H9 (cell line): ENCODE measurements around the gene GRM5. TPM values are rescaled to one million over a fixed set of nuclear protein-coding genes. Genes with fewer than 3 reads are reported as not detected.
"Not testable (repeated sequence)": the region's sequence is repeated elsewhere in the genome, so short reads cannot be mapped to it uniquely, and the experiment has no call there.

Experiments used
- DNase-seq: peaks from one replicate; pipeline ENCODE4 v3.0.0-alpha.2; 2017
- H2AFZ ChIP-seq: one replicate; pipeline ENCODE4 v1.6.1; 2013; ENCODE audit warnings: mild to moderate bottlenecking, low read length, control low read depth, moderate library complexity
- H2AK5ac ChIP-seq: 2 replicates; pipeline ENCODE4 v1.6.1; 2013; ENCODE audit warnings: low read length, control low read depth, mixed read lengths; ENCODE audit not compliant: insufficient read length
- H2BK120ac ChIP-seq: one replicate; pipeline ENCODE4 v1.6.1; 2013; ENCODE audit warnings: low read depth, mild to moderate bottlenecking, low read length, control low read depth, inconsistent platforms; ENCODE audit not compliant: poor library complexity, severe bottlenecking
- H2BK12ac ChIP-seq: 2 replicates; pipeline ENCODE4 v1.6.1; 2013; ENCODE audit warnings: low read length, control low read depth, mixed read lengths, low read depth; ENCODE audit not compliant: insufficient read length
- H2BK15ac ChIP-seq: 2 replicates; pipeline ENCODE4 v1.6.1; 2013; ENCODE audit warnings: low read depth, low read length, control low read depth
- H2BK20ac ChIP-seq: one replicate; pipeline ENCODE4 v1.6.1; 2013; ENCODE audit warnings: low read depth, mild to moderate bottlenecking, low read length, control low read depth, inconsistent platforms; ENCODE audit not compliant: poor library complexity, severe bottlenecking
- H2BK5ac ChIP-seq: 2 replicates; pipeline ENCODE4 v1.6.1; 2013; ENCODE audit warnings: low read length, control low read depth, mixed read lengths; ENCODE audit not compliant: insufficient read length
- H3K14ac ChIP-seq: 2 replicates; pipeline ENCODE4 v1.6.1; 2013; ENCODE audit warnings: low read length, control low read depth; ENCODE audit not compliant: insufficient read depth
- H3K18ac ChIP-seq: 2 replicates; pipeline ENCODE4 v1.6.1; 2013; ENCODE audit warnings: low read depth, mild to moderate bottlenecking, mixed read lengths, low read length, control low read depth; ENCODE audit not compliant: insufficient read length
- H3K23ac ChIP-seq: 2 replicates; pipeline ENCODE4 v1.6.1; 2013; ENCODE audit warnings: low read length, control low read depth, mixed read lengths, low read depth; ENCODE audit not compliant: insufficient read length
- H3K23me2 ChIP-seq: 2 replicates; pipeline ENCODE4 v1.6.1; 2013; ENCODE audit warnings: low read depth, mild to moderate bottlenecking, mixed read lengths, low read length, control low read depth; ENCODE audit not compliant: insufficient read length, poor library complexity, severe bottlenecking
- H3K27ac ChIP-seq: 2 replicates; pipeline ENCODE4 v1.5.1; 2013; ENCODE audit warnings: low read length, control low read depth, mixed read lengths, low read depth; ENCODE audit not compliant: insufficient read length
- H3K27me3 ChIP-seq: 2 replicates; pipeline ENCODE4 v1.6.1; 2013; ENCODE audit warnings: low read length, control low read depth, inconsistent platforms; ENCODE audit not compliant: insufficient read depth
- H3K4ac ChIP-seq: 2 replicates; pipeline ENCODE4 v1.6.1; 2013; ENCODE audit warnings: low read depth, mild to moderate bottlenecking, control low read depth, inconsistent platforms, low read length, moderate library complexity
- H3K4me1 ChIP-seq: 2 replicates; pipeline ENCODE4 v1.6.1; 2013; ENCODE audit warnings: low read length, control low read depth, inconsistent platforms; ENCODE audit not compliant: insufficient read depth
- H3K4me2 ChIP-seq: 2 replicates; pipeline ENCODE4 v1.6.1; 2013; ENCODE audit warnings: low read length, control low read depth, mixed read lengths; ENCODE audit not compliant: insufficient read length, insufficient read depth
- H3K56ac ChIP-seq: 2 replicates; pipeline ENCODE4 v1.6.1; 2013; ENCODE audit warnings: low read depth, mild to moderate bottlenecking, mixed read lengths, low read length, control low read depth; ENCODE audit not compliant: insufficient read length
- H3K79me1 ChIP-seq: 2 replicates; pipeline ENCODE4 v1.6.1; 2013; ENCODE audit warnings: low read depth, mild to moderate bottlenecking, moderate library complexity, low read length, control low read depth, inconsistent platforms; ENCODE audit not compliant: insufficient read depth, poor library complexity, severe bottlenecking
- H3K79me2 ChIP-seq: 2 replicates; pipeline ENCODE4 v1.6.1; 2013; ENCODE audit warnings: low read length, control low read depth, inconsistent platforms; ENCODE audit not compliant: insufficient read depth
- H3K9ac ChIP-seq: 2 replicates; pipeline ENCODE4 v1.6.1; 2013; ENCODE audit warnings: low read length, control low read depth, mixed read lengths; ENCODE audit not compliant: insufficient read length; ENCODE audit errors: extremely low read depth
- H3K9me3 ChIP-seq: one replicate; pipeline ENCODE4 v1.6.1; 2013; ENCODE audit warnings: low read depth, low read length, inconsistent platforms; ENCODE audit not compliant: control insufficient read depth
- H3T11ph ChIP-seq: one replicate; pipeline ENCODE4 v1.6.1; 2013; ENCODE audit warnings: mild to moderate bottlenecking, low read length, control low read depth, inconsistent platforms
- H4K20me1 ChIP-seq: one replicate; pipeline ENCODE4 v1.6.1; 2013; ENCODE audit not compliant: control insufficient read depth, insufficient read length, insufficient read depth
- H4K5ac ChIP-seq: 2 replicates; pipeline ENCODE4 v1.6.1; 2013; ENCODE audit warnings: low read depth, mild to moderate bottlenecking, mixed read lengths, low read length, control low read depth; ENCODE audit not compliant: insufficient read length
- H4K8ac ChIP-seq: replicated peaks from 2 replicates; pipeline ENCODE4 v1.6.1; 2013; ENCODE audit warnings: low read length, control low read depth, mixed read lengths, low read depth; ENCODE audit not compliant: insufficient read length
- H4K91ac ChIP-seq: 2 replicates; pipeline ENCODE4 v1.6.1; 2013; ENCODE audit warnings: low read depth, mild to moderate bottlenecking, moderate library complexity, mixed read lengths, low read length, control low read depth; ENCODE audit not compliant: insufficient read length
- H3K27ac Mint-ChIP-seq, 3 experiments: 2 replicates in 2 of 3; 3 replicates in 1 of 3; pipeline ENCODE4 v1.8.0; 2020 to 2021; ENCODE audit warnings: mixed read lengths in 3 of 3, mild to moderate bottlenecking in 1 of 3, moderate library complexity in 1 of 3
- H3K27me3 Mint-ChIP-seq: 2 replicates; pipeline ENCODE4 v1.8.0; 2021; ENCODE audit warnings: low read depth, mild to moderate bottlenecking, moderate library complexity, mixed read lengths
- H3K36me3 Mint-ChIP-seq, 3 experiments: 2 replicates in 2 of 3; 3 replicates in 1 of 3; pipeline ENCODE4 v1.8.0; 2020 to 2021; ENCODE audit warnings: low read depth in 3 of 3, mixed read lengths in 3 of 3; ENCODE audit not compliant: insufficient read depth in 1 of 3
- H3K4me1 Mint-ChIP-seq, 2 experiments: 2 replicates each; pipeline ENCODE4 v1.8.0; 2020; ENCODE audit warnings: mixed read lengths in 2 of 2
- H3K4me3 Mint-ChIP-seq, 2 experiments: 2 replicates in 1 of 2; 3 replicates in 1 of 2; pipeline ENCODE4 v1.8.0; 2020 to 2021; ENCODE audit warnings: mild to moderate bottlenecking in 2 of 2, mixed read lengths in 2 of 2, moderate library complexity in 1 of 2
- H3K9me3 Mint-ChIP-seq, 2 experiments: 2 replicates in 1 of 2; 3 replicates in 1 of 2; pipeline ENCODE4 v1.8.0; 2020; ENCODE audit warnings: mild to moderate bottlenecking in 2 of 2, mixed read lengths in 2 of 2, moderate library complexity in 1 of 2
- WGBS: extraction: QIAGEN DNeasy Blood & Tissue Kit; methylation state at CpG from one replicate; pipeline ENCODE4 v1.1.7; 2013; ENCODE audit warnings: missing lambda C conversion rate, low lambda C conversion rate, mixed read lengths; ENCODE audit not compliant: insufficient read length; ENCODE audit errors: extremely low coverage; 5-methylcytosine and 5-hydroxymethylcytosine counted together
- long read RNA-seq: library from polyadenylated mRNA; unstranded; transcript quantifications from one replicate; pipeline ENCODE4 v2.0.0, GENCODE V29; 2020
- total RNA-seq: library from RNA; stranded (reverse); gene quantifications from 2 replicates; pipeline ENCODE4 v1.2.1, GENCODE V29; 2021

Gene GRM5
- total RNA-seq, result not detected in 2 replicates
- long read RNA-seq, result 0 reads

GRCh38 chr11:89065651-89066201 is at the start of gene GRM5:
TSS of gene GRM5 (minus strand) at chr11:89065982. CDS start at chr11:89047872, 18,110 bp downstream.
- Mint-ChIP-seq H3K4me1 (peaks cover 26% of the 10 kb centered on the region in 2 experiments), H3K4me3 (peak within 1 kb of the TSS; percentile 46 to 74), H3K27me3 (peaks cover 65% of the 10 kb centered on the region)
- H3K79me2 ChIP-seq, H2BK5ac ChIP-seq, H3K27ac Mint-ChIP-seq, H3K14ac ChIP-seq, H3K79me1 ChIP-seq, H3K9me3 Mint-ChIP-seq, H3K18ac ChIP-seq, H3K4ac ChIP-seq, H3K27ac ChIP-seq, H4K8ac ChIP-seq, H3K23ac ChIP-seq, H2BK20ac ChIP-seq, H3K4me1 ChIP-seq, H3K9ac ChIP-seq, H4K91ac ChIP-seq, H2BK120ac ChIP-seq, H3K23me2 ChIP-seq, H3K56ac ChIP-seq, H2BK12ac ChIP-seq, H4K5ac ChIP-seq, H3K9me3 ChIP-seq, H3T11ph ChIP-seq, H2AK5ac ChIP-seq, H2BK15ac ChIP-seq, H3K36me3 Mint-ChIP-seq, H4K20me1 ChIP-seq, H2AFZ ChIP-seq: not testable (repeated sequence)
- H3K27me3 ChIP-seq, result peaks cover 17% of the 10 kb centered on the region
- no CpG with 5 or more reads among the region's 47 CpGs for WGBS
- peak; percentile 75 for DNase-seq
- peak within 1 kb of the TSS; percentile 68 for H3K4me2 ChIP-seq
